ENCODE measurements around the gene HCN3.
A peak's percentile ranks its signal among the peaks of the same experiment; 100 is the strongest.

HCN3 gene

DNA sequence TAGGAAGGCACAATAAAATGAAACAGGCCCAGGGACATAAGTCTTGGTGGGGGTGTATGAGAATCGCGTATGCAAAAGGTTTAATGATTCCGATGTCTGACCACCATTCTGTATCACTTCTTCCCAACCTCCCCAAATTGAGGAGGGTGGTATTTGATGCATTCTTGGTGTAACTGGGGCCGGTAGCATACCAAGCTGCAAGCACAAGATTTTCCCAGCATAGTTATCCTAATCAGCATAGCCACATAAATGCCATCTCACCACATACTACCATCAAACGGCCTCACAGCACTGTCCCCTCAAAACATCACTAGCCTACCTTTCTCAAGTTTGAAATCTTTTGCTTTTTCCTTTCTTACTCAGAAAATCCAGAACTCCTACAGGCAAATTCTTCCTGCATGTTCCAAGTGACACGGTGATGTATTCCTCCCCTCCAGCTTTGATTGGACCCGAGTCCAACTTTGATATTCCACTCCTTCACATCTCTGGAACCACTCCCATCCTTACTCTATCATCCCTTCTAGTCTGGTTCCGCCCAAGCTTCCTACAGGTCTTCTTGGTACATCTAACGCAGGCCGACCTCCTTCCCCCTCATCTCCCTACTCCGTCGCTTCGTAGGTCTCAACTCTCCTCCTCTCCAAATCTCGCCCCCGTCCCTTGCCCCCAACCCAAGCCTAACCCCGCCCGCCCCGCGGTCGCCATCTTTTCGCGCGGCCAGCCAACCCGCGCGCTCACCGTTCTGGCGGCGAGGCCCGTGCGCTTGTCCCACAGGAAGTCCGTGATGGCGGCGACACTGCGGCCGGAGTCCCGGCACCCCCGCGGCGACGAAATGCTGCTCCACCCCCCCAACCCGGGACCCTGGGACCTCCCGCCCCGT is 4.6 kb upstream of the HCN3 start:
- no peaks in the 10 kb centered on the region for H3K9me3 ChIP-seq (replicated peaks; ENCODE audit: insufficient read depth, low read length)
- H3K9me2 ChIP-seq (replicated peaks; ENCODE audit: insufficient read depth, low read length): no peaks in the 10 kb centered on the region
- DNase-seq: no peak
- H2AFZ ChIP-seq (ENCODE audit: low read length): peak overlapping the region; percentile 100
- peaks cover 27% of the 10 kb centered on the region for H3K36me3 ChIP-seq (replicated peaks; ENCODE audit: insufficient read depth, low read length)
- TF ChIP-seq, protein P1, sequence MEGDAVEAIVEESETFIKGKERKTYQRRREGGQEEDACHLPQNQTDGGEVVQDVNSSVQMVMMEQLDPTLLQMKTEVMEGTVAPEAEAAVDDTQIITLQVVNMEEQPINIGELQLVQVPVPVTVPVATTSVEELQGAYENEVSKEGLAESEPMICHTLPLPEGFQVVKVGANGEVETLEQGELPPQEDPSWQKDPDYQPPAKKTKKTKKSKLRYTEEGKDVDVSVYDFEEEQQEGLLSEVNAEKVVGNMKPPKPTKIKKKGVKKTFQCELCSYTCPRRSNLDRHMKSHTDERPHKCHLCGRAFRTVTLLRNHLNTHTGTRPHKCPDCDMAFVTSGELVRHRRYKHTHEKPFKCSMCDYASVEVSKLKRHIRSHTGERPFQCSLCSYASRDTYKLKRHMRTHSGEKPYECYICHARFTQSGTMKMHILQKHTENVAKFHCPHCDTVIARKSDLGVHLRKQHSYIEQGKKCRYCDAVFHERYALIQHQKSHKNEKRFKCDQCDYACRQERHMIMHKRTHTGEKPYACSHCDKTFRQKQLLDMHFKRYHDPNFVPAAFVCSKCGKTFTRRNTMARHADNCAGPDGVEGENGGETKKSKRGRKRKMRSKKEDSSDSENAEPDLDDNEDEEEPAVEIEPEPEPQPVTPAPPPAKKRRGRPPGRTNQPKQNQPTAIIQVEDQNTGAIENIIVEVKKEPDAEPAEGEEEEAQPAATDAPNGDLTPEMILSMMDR (IDR thresholded peaks at IDR 0.05; ENCODE audit: low read length): no peak
- TF ChIP-seq EZH2phosphoT487 (IDR thresholded peaks at IDR 0.05; ENCODE audit: low read length): no peak
- TF ChIP-seq EZH2 (optimal IDR thresholded peaks at IDR 0.05; ENCODE audit: low read depth, low read length): no peak
- H3K27me3 ChIP-seq (replicated peaks; ENCODE audit: insufficient read depth, low read length): no peaks in the 10 kb centered on the region
- H3K9ac ChIP-seq (ENCODE audit: low read length): peak overlapping the region; percentile 78
- peak overlapping the region; percentile 53; the same call in 1 of the 2 replicates for H3K27ac ChIP-seq (ENCODE audit: low read length)
- H4K20me1 ChIP-seq (ENCODE audit: insufficient read depth, low read length): no peaks in the 10 kb centered on the region
- H3K79me2 ChIP-seq (ENCODE audit: low read length): peaks cover 49% of the 10 kb centered on the region
- peak overlapping the region; percentile 100 for H3K4me2 ChIP-seq (ENCODE audit: low read depth, low read length)
- peaks cover 24% of the 10 kb centered on the region for H3F3A ChIP-seq (ENCODE audit: insufficient read depth, low read length)
- peaks cover 11% of the 10 kb centered on the region for H3K4me1 ChIP-seq (ENCODE audit: low read length)
- peak overlapping the region; percentile 83 for H3K4me3 ChIP-seq (ENCODE audit: low read length)

- peak within 1 kb of the TSS; percentile 78 for H3K9ac ChIP-seq (ENCODE audit: low read length)
- peak within 1 kb of the TSS; percentile 53; the same call in 1 of the 2 replicates for H3K27ac ChIP-seq (ENCODE audit: low read length)
- no peaks in the 10 kb centered on the region for H3K27me3 ChIP-seq (replicated peaks; ENCODE audit: insufficient read depth, low read length)
- TF ChIP-seq EZH2phosphoT487 (IDR thresholded peaks at IDR 0.05; ENCODE audit: low read length) (no peak), EZH2 (optimal IDR thresholded peaks at IDR 0.05; ENCODE audit: low read depth, low read length) (no peak)
- TF ChIP-seq, protein P1 (IDR thresholded peaks at IDR 0.05; ENCODE audit: low read length): no peak
- H3K9me3 ChIP-seq (replicated peaks; ENCODE audit: insufficient read depth, low read length): no peaks in the 10 kb centered on the region
- peaks cover 46% of the 10 kb centered on the region for H3K79me2 ChIP-seq (ENCODE audit: low read length)
- peak within 1 kb of the TSS; percentile 100 for H2AFZ ChIP-seq (ENCODE audit: low read length)
- H3K4me1 ChIP-seq (ENCODE audit: low read length): peaks cover 14% of the 10 kb centered on the region
- peaks cover 25% of the 10 kb centered on the region for H3F3A ChIP-seq (ENCODE audit: insufficient read depth, low read length)
- peak; percentile 100 for DNase-seq
- H3K4me2 ChIP-seq (ENCODE audit: low read depth, low read length): peak within 1 kb of the TSS; percentile 100
- no peaks in the 10 kb centered on the region for H3K9me2 ChIP-seq (replicated peaks; ENCODE audit: insufficient read depth, low read length)
- peaks cover 20% of the 10 kb centered on the region for H3K36me3 ChIP-seq (replicated peaks; ENCODE audit: insufficient read depth, low read length)
- no peaks in the 10 kb centered on the region for H4K20me1 ChIP-seq (ENCODE audit: insufficient read depth, low read length)
- H3K4me3 ChIP-seq (ENCODE audit: low read length): peak within 1 kb of the TSS; percentile 83
Measured at GRCh38 chr1:155273343-155274245, 3.7 kb upstream of the HCN3 start, which contains the start of gene CLK2. CLK2 (minus strand) TSS chr1:155273504; CDS start chr1:155270977, 2,527 bp downstream.

DNA sequence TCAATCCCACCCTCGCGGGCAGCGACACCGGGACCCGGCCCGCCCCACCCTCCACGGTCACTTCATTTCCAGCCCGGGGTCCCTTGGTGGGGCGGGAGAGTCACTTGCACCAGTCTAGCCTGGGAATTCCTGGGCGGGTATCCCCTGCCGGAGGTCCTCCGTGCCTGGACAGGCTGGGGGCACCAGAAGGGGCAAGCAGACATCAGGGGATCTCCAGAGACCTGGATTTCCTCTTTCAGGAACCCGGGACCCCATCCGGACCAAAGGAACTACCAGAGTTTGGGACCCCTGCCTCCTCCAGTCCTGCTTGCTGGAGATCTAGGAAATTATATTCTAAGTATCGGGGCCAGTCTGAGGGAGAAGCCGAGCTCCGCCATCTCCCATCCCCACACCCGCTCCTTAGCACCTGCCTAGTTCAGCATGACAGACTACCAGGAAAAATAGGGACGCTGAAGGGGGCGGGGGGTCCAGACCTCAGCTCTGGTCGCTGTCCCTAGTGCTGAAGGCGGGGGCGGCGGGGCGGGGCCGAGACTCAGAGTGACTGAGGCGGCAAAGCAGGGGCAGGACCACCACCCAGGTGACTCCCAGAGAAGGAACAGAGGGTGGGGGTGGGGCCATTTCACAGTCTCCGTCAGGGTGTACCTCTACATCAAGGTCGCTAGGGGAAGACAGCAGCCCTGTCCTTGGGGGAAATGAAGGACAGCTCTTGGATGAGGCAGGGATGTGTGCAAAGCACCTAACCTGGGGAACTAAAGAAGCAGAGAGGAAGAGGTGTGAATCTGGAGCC is 832 bp downstream of the HCN3 start:
- Histone ChIP-seq H3K9me2 (replicated peaks; ENCODE audit: insufficient read depth, low read length) (no peaks in the 10 kb centered on the region), H4K20me1 (ENCODE audit: insufficient read depth, low read length) (no peaks in the 10 kb centered on the region), H3K27me3 (replicated peaks; ENCODE audit: insufficient read depth, low read length) (no peaks in the 10 kb centered on the region), H3K9me3 (replicated peaks; ENCODE audit: insufficient read depth, low read length) (no peaks in the 10 kb centered on the region), H3K9ac (ENCODE audit: low read length) (peak overlapping the region; percentile 20; the same call in 1 of the 2 replicates), H3K4me3 (ENCODE audit: low read length) (peak overlapping the region; percentile 76), H3K27ac (ENCODE audit: low read length) (no peak overlapping the region), H2AFZ (ENCODE audit: low read length) (peak overlapping the region; percentile 83), H3K36me3 (replicated peaks; ENCODE audit: insufficient read depth, low read length) (no peaks in the 10 kb centered on the region), H3K4me2 (ENCODE audit: low read depth, low read length) (peak overlapping the region; percentile 99), H3F3A (ENCODE audit: insufficient read depth, low read length) (peaks cover 22% of the 10 kb centered on the region), H3K4me1 (ENCODE audit: low read length) (peaks cover 16% of the 10 kb centered on the region), H3K79me2 (ENCODE audit: low read length) (peaks cover 6% of the 10 kb centered on the region)
- no peak for TF ChIP-seq EZH2 (optimal IDR thresholded peaks at IDR 0.05; ENCODE audit: low read depth, low read length)
- TF ChIP-seq, protein P1 (IDR thresholded peaks at IDR 0.05; ENCODE audit: low read length): peak; percentile 71
- DNase-seq: peak; percentile 73

All from MM.1S (cell line).